Prostate gland (tissue), 2 donors: ENCODE measurements around the gene MED8.

ENCODE experiments used
- CTCF ChIP-seq, 4 experiments: fragments of 200-600 bp in 2 of 4; fragments of 450-650 bp in 2 of 4; sonication (generic) in 2 of 4; IDR thresholded peaks; 1 replicate in 3 of 4; 2 replicates in 1 of 4; pipeline ENCODE4 v1.5.1; 2016 to 2019; ENCODE audit warnings: antibody characterized with exemption in 4 of 4, mild to moderate bottlenecking in 2 of 4, moderate library complexity in 2 of 4
- POLR2A ChIP-seq: fragments of 450-650 bp; IDR thresholded peaks from one replicate; pipeline ENCODE4 v1.6.1; 2016; ENCODE audit warnings: antibody characterized with exemption, mild to moderate bottlenecking
- POLR2AphosphoS5 ChIP-seq: sonication (generic); formaldehyde crosslinking; IDR thresholded peaks from one replicate; pipeline ENCODE4 v1.6.1; 2017; ENCODE audit warnings: antibody characterized with exemption

DNA sequence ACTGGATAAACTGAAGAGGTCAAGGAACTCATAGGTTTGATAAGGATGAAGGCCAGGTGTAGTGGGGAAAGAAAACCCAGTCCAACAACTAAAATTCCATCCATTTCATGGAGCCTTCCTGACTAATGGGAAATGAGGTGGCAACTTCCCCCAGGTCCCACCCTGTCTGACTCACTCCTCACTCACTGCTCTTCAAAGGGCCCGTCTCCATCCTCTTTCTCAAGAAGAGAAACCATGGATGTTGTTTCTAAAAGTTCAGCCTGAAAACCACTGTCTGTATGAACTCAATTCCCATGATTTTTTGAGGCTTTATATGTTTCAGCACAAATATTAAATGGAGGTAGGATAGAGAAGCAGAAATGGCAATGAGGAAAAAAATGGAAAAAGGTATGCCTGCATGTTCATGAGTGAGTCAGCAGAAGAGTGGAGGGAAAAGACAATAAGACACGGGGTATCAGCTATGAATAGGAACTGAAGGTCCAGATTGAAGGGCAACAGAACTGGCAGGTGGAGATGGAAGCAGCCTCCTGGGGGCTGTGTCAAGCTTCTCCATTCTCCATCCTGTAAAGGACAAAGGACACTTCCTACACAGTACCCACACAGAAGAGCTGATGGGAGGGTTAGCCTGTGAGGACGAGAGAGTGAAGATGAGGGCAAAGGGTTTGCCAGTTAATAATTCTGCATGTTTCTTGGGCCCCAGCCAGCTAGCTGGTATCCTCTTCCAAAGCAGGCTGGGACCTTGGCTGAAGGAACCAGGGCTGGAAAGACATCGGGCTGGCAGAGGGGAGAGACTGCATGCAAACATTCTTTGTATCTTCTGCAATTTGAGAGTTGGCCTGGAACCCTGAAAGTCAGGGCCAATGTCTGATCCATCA, 16.3 kb downstream of the MED8 start:
- TF ChIP-seq CTCF (IDR thresholded peaks at IDR 0.05) (no peak), POLR2A (no peak), POLR2AphosphoS5 (no peak)
